Measurements from ENCODE around the gene ABCB4. TPM values are rescaled to one million over a fixed set of nuclear protein-coding genes. Genes with fewer than 3 reads are reported as not detected.

ABCB4 gene
- total and polyA plus RNA-seq, 12 donors = 1.2 to 14.4 (median 6.8) TPM

DNA sequence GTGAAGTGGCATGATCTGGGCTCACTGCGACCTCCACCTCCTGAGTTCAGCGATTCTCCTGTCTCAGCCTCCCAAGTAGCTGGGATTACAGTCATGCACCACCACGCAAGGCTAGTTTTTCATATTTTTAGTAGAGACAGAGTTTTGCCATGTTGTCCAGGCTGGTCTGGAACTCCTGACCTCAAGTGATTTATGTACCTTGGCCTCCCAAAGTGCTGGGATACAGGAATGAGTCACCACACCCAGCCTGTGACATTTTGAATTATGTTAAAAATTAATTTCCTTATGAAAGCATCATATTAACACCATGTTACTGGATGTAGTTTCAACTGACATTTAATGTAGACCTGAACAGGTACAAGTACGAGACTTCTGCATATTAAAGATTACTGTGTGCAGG is 24.3 kb downstream of the ABCB4 start:
- no peak for ATAC-seq
- Histone ChIP-seq H3K4me1 (peaks cover 0 to 1% (median 0%) of the 10 kb centered on the region in 9 donors), H3K36me3 (peaks cover 0 to 12% (median 0%) of the 10 kb centered on the region in 9 donors), H3K4me3 (no peak overlapping the region), H3K27me3 (no peaks in the 10 kb centered on the region), H3K27ac (no peak overlapping the region), H3K9me3 (no peaks in the 10 kb centered on the region)
- TF ChIP-seq, protein P1, sequence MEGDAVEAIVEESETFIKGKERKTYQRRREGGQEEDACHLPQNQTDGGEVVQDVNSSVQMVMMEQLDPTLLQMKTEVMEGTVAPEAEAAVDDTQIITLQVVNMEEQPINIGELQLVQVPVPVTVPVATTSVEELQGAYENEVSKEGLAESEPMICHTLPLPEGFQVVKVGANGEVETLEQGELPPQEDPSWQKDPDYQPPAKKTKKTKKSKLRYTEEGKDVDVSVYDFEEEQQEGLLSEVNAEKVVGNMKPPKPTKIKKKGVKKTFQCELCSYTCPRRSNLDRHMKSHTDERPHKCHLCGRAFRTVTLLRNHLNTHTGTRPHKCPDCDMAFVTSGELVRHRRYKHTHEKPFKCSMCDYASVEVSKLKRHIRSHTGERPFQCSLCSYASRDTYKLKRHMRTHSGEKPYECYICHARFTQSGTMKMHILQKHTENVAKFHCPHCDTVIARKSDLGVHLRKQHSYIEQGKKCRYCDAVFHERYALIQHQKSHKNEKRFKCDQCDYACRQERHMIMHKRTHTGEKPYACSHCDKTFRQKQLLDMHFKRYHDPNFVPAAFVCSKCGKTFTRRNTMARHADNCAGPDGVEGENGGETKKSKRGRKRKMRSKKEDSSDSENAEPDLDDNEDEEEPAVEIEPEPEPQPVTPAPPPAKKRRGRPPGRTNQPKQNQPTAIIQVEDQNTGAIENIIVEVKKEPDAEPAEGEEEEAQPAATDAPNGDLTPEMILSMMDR (IDR thresholded peaks at IDR 0.05) = no peak
- WGBS, 2 donors = 90 to 91% methylated on average over 4 of the region's 4 CpGs
- intact Hi-C loops (cut with DNase I) = no loop called here
- no peak for DNase-seq

GRCh38 chr7:87450706-87451105 is 24.8 kb downstream of the ABCB4 start:
- Histone ChIP-seq H3K4me3 (no peak overlapping the region), H3K27me3 (no peaks in the 10 kb centered on the region), H3K27ac (no peak overlapping the region), H3K4me1 (no peaks in the 10 kb centered on the region), H3K36me3 (peaks cover 0 to 16% (median 0%) of the 10 kb centered on the region in 9 donors), H3K9me3 (no peaks in the 10 kb centered on the region)
- ATAC-seq = no peak
- TF ChIP-seq, protein P1 (IDR thresholded peaks at IDR 0.05) = no peak
- 75 to 85% methylated on average over 1 of the region's 1 CpG for WGBS, 2 donors
- no peak for DNase-seq
- intact Hi-C loops (cut with DNase I) = no loop called here

GRCh38 chr7:87448388-87448787 is 27.1 kb downstream of the ABCB4 start:
- Histone ChIP-seq H3K27ac (no peak overlapping the region), H3K36me3 (peaks cover 0 to 21% (median 0%) of the 10 kb centered on the region in 9 donors), H3K4me1 (no peaks in the 10 kb centered on the region), H3K27me3 (no peaks in the 10 kb centered on the region), H3K9me3 (no peaks in the 10 kb centered on the region), H3K4me3 (no peak overlapping the region)
- WGBS, 2 donors = 79 to 80% methylated on average over 7 of the region's 7 CpGs
- ATAC-seq (no peak), DNase-seq (no peak)
- intact Hi-C loops (cut with DNase I) = no loop called here
- TF ChIP-seq, protein P1 (IDR thresholded peaks at IDR 0.05) = no peak

GRCh38 chr7:87447116-87447635 is 28.3 kb downstream of the ABCB4 start:
- H3K4me3 ChIP-seq = no peak overlapping the region
- DNase-seq = no peak
- TF ChIP-seq, protein P1 (IDR thresholded peaks at IDR 0.05) = no peak
- no peaks in the 10 kb centered on the region for H3K27me3 ChIP-seq
- peaks cover 0 to 29% (median 0%) of the 10 kb centered on the region in 9 donors for H3K36me3 ChIP-seq
- no peak for ATAC-seq
- no peaks in the 10 kb centered on the region for H3K4me1 ChIP-seq
- no peaks in the 10 kb centered on the region for H3K9me3 ChIP-seq
- 83 to 86% methylated on average over 4 of the region's 4 CpGs for WGBS, 2 donors
- H3K27ac ChIP-seq = no peak overlapping the region
- intact Hi-C loops (cut with DNase I) = no loop called here
